ENCODE data around the gene PAK5.

GRCh38 chr20:9686455-9686854 lies 152.4 kb downstream of the PAK5 start:
- TF ChIP-seq CTCF (IDR thresholded peaks at IDR 0.05) (no peak), EZH2 (IDR thresholded peaks at IDR 0.05) (no peak), EZH2phosphoT487 (IDR thresholded peaks at IDR 0.05) (no peak)
